HuH-7.5 (cell line): ENCODE results near the gene AKR7A3.
"Not testable (repeated sequence)": the region's sequence is repeated elsewhere in the genome, so short reads cannot be mapped to it uniquely, and the experiment has no call there.

Source experiments
- DNase-seq: peaks from one replicate; pipeline ENCODE4 v3.0.0; 2011; ENCODE audit warnings: low spot score

The AKR7A3 gene

DNA sequence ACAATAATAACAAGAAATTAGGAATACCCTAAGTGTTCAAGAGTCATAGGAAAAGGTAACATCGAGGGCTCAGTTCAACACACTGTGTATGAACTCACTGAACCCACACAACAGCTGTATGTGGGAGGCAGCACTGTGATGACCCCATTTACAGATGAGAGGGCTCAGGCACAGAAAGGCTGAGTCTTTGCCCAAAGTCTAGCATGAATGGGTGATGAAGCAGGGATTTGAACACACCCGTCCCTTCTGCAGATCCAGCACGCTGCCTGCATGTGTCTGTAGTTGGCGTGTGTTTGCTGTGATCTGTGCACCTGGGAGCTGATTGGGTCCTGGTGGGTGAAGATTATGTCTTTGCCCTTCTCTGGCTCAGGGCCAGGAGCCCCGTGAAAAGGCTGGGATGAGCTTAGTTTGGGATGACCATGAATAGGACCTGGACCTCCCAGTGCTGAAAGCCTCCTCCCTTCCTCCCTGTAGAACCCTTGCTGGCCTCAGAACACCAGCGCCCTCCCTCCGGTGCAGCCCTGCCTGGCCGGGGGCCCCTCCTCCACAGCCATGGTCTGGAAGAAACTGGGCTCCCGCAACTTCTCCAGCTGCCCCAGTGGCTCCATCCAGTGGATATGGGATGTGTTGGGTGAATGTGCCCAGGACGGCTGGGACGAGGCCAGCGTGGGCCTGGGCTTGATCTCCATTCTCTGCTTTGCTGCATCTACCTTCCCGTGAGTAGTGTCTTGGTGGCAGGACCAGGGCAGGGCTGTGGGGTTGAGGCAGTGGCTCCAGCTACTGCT, 28.7 kb upstream of the AKR7A3 start:
- DNase-seq: no peak

DNA sequence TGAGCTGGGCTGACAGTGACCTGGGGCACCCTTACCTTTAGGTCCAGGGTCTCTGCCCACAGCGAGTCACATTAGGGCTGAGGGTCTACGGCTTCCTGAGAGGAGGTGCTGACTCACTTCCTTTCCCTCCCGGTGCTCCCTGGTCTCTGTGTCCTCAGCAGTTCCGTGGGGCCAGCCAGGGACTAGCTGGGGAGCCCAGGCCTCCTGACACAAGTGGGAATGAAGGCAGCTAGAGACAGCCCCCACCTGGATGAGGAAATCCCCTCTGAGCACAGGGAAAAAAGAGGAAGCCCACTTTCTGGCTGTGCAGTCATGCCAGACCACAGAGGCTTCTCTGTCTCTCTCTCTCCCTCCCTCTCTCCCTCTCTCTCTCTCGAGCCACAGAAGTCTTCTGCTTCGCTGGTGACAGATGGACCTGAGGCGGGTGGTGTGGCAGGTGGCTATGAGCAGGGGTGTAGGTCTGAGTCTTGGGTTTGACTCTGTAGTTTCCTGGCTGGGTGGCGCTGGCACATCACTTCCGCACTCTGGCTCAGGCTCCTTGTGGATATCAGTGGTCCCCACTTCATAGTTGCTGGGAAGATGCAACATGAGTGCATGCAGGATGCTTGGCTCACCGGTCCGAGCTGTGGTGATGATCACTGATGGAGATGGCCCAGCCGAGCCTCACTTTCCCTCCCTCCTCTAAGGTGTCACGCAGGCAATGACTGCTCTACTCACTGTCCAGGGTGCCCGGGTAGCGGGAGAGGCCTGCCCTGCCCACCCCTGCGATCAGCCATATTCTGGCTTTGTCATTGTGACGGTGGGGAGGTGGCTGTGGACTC, 27.0 kb upstream of the AKR7A3 start:
- DNase-seq: no peak

GRCh38 chr1:19313961-19314882, 25.7 kb upstream of the AKR7A3 start:
- DNase-seq: no peak

GRCh38 chr1:19313636-19313959, 25.0 kb upstream of the AKR7A3 start:
- no peak for DNase-seq

DNA sequence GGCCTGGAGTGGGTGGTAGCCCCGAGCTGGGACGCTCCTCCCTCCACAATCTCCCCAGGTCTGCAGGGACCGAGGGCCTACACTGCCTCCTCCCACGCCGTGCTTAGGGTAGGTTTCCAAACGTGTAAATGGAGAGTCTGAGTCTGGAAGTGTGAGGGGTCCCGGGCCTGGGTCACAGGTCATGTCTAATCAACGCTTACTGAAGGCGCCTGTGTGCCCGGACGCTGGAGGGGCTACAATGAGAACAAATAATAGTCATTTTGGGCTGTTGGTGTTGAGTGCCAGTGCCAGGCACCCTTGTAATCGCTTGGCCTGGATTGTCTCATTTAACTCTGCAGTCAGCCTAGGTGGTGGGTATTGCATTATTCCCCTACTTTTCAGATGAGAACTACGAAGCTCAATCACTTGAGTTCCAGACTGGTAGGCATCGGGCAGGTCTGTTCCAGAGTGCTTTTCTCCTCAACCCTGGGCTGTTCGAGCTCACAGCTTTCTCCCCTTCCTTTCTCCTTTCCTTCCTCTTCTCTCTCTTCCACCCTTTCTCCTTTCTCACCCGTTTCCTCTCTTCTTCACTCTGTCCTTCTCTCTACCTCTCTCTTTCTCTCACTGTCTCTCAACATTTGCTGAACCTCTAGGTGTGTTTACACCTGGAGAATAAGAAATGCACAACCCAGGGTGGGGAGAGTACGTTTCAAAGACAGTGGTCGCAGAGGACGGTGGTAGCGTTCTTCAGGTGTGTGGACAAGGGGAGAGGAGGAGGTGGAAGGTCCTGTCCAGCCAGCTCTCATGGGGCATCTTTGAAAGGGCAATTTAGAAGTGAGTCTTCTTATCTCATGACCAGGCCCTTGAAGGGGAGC, 24.4 kb upstream of the AKR7A3 start:
- DNase-seq: no peak

GRCh38 chr1:19311931-19312781, 23.6 kb upstream of the AKR7A3 start, which contains the start of the genes AKR7A2 and SLC66A1:
AKR7A2 (minus strand) TSS chr1:19312144; CDS start chr1:19312124, 20 bp downstream.
SLC66A1 (plus strand) TSS chr1:19312326; CDS start chr1:19317678, 5,352 bp downstream.
- DNase-seq: peak; percentile 90

GRCh38 chr1:19311503-19311930, 22.9 kb upstream of the AKR7A3 start:
- peak; percentile 46 for DNase-seq

DNA sequence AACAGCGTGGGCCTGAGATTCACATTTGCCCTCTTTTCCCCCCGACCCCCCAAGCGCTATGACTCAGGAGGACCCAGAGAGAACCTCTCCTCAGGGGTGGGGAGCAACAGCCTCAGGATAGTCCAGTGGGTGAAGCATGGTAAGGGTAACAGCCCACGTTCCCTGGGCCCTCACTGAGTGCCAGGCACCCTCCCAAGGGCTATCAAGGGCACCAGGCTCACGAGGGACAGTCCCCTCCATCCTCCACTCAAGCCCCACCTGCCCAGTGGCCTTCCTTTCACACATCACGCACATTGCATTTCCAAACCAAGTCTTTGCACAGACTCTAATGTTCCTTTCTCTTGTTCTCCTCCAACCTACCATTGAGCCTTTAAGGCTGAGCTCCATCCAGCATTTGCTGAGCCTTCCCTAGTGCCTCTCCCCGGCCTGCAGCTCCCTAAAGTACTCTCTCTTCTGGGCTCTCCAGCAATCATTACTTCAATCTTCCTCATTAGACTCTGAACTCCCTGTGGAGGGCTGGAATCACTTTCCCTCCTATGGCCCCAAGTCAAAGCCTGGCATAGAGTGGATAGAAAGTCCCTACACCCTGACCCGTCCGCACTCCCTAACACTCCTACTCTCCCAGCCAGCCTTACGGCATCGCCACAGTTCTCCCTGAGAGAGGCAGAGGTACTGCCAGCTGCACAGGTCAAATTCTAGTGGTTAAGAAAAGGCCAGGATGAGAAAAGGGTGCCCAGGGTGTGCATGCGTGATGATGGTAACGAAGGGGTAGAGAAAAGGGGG, 22.3 kb upstream of the AKR7A3 start:
- peak; percentile 45 for DNase-seq

DNA sequence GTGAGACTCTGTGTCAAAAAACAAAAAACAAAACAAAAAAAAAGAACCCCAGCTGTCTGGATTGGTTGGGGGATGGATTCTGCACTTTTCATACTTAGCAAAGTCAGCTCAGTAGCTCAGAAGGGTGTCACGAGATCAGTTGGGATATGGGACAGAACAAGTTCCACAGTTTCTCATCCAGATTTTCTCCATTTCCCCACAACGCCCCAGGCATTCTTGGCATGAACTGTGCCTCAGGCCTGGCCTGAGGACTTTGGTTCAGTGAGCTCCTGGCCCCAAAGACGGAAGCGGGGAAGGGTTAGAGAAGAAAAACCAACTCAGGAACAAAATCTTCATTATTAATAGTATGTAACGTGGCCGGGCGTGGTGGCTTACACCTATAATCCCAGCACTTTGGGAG, 21.5 kb upstream of the AKR7A3 start:
- DNase-seq: no peak

GRCh38 chr1:19309123-19309813, 20.7 kb upstream of the AKR7A3 start:
- DNase-seq: no peak

DNA sequence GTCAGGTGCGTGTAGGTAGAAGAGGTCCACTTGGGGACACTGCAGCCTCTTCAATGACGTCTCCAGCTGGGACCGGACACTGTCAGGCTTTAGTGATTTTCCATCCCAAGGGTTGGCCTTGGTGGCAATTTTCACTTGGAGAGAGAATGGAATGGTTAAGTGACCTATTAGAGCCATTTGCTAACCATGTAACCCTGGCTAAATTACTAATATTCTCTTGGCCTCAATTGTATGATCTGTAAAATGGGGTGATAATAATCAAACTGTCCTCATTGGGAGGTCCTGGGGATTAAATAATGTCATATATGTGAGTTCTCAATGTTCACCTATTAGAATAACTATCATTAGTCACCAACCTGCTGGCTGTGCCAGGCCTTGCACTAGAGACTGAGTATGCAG, 19.9 kb upstream of the AKR7A3 start:
- DNase-seq: no peak

DNA sequence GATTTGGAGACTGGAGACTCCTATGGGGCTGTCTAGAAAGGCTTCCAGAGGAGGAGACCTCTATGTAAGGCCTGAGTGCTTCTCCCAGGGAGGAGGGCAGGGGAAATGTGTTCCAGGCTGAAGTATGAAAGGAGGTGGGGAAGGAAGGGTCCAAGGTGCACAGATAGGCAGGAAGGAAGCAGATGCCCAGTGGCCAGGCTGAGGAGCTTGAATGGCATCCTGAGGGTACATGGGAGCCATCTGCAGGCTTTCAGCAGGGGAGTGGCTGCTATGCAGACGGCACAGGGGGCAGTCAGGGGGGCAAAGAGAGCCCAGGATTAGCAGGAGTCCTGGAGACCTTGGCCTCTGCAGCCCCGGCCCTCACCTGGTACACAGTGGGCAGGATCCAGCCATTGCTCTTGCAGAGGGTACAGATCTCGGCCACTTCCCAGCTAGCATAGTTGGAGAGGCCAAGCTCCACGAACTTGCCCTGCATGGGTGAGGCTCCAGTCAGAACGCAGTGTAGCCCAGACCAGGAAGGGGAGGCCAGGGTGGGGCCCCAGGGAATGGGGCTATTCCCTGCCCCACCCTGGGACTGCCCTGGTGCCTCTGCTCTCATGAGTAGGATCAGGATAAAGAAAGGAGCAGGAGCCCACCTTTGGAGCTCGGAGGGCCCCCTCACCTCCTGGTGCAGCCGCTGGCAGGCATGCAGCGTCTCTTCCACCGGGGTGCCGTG, 19.4 kb upstream of the AKR7A3 start:
- DNase-seq: no peak

DNA sequence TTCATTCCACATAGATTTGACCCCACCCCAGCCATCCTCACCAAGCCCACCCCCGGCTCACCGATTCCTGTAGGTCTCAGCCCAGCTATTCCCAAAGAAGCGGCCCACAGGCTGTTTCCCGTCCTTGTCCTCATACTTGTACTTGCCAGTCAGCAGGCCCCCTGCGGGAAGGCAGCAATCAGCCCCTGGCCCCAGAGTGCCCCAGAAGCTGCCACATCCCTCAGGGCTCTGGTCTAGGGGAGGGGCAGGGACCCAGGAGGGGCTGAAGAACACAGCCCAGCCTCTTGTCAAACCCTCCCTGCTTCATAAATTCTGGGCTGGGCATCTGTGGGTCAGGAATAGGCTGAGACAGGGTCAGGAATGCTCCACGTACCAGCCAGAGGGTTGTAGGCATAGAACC, 18.4 kb upstream of the AKR7A3 start:
- DNase-seq: no peak

DNA sequence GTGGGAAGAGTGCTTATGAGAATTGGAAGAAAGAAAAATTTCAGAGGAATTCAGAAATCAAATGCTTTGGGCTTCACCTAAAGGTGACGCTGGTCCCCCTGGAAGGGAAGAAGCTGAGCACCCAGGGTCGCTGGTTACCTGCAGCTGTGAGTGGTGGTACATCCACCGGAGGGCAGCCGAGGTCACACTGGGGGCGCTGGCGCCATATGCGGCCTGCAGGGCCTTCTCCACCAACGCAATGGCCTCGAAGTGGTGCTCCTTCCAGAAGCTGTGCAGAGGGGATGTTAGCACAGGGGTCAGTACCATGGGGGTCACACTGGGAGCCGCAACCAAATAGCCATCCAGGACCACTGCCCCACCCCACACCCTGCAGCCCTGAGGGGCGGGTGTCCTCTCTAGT, 17.3 kb upstream of the AKR7A3 start:
- DNase-seq: no peak

- DNase-seq: not testable (repeated sequence)
Measured at GRCh38 chr1:19304081-19304480, 15.5 kb upstream of the AKR7A3 start.

- DNase-seq: no peak
Measured at GRCh38 chr1:19300211-19300610, 11.6 kb upstream of the AKR7A3 start.

DNA sequence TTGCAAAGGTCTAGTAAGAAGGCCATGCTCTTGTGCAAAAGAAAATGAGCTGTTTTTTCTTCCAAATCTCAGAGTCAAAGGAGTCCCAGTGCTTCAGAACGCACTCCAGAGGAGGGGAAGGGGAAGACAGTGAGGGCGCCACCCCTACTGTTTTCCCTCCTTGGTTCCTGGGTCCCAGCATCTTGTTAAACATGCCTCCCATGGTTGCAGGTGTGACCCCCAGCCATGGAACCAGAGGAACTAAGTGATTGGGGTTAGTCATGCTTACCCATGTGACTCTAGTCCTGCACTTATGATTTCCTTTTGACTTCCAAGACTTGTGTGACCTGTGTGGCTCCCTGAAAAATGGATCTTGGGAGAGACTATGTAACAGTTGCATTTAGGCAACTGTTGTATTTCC, 6.1 kb upstream of the AKR7A3 start:
- DNase-seq: no peak

DNA sequence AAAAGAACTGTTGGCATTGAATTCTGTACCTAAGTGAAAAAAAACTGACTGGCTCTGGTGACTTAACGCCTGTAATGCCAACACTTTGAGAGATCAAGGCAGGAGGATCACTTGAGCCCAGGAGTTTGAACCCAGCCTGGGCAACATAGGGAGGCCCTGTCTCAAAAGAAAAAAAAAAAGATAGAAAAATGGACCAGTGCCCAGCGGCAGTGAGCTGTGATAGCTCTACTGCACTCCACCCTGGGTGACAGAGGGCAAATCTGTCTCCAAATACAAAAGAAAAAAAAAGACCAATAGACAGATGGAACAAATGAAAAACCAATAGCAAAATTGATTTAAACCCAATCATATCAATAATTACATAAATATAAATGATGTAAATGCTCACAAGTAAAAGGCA, 674 bp upstream of the AKR7A3 start:
- no peak for DNase-seq
